K562 (cell line): ENCODE results near the gene RGR. TPM values are rescaled to one million over a fixed set of nuclear protein-coding genes. Genes with fewer than 3 reads are reported as not detected.
A peak's percentile ranks its signal among the peaks of the same experiment; 100 is the strongest.

Source experiments
- ARHGAP35 ChIP-seq: fragments of 450-650 bp; IDR thresholded peaks from 2 replicates; pipeline ENCODE4 v1.6.1; 2018; ENCODE audit not compliant: partially characterized antibody
- ATF7 ChIP-seq: fragments of 450-650 bp; IDR thresholded peaks from 2 replicates; pipeline ENCODE4 v1.7.1; 2014; ENCODE audit warnings: mild to moderate bottlenecking, moderate library complexity
- CREB3L1 ChIP-seq: fragments of 450-650 bp; IDR thresholded peaks from 2 replicates; pipeline ENCODE4 v1.6.1; 2014; ENCODE audit warnings: low read depth, mild to moderate bottlenecking, moderate library complexity, borderline replicate concordance
- EGR1 ChIP-seq: fragments of 450-650 bp; conservative IDR thresholded peaks from 2 replicates; pipeline ENCODE4 v1.6.1; 2017; ENCODE audit warnings: mild to moderate bottlenecking
- L3MBTL2 ChIP-seq: fragments of 450-650 bp; IDR thresholded peaks from 2 replicates; pipeline ENCODE4 v1.6.1; 2016; ENCODE audit warnings: mild to moderate bottlenecking, moderate library complexity
- MAZ ChIP-seq, 2 experiments: fragments of 450-650 bp in 1 of 2; sonication (generic) in 1 of 2; formaldehyde crosslinking; IDR thresholded peaks in 1 of 2; conservative IDR thresholded peaks in 1 of 2; 2 replicates each; pipeline versions ENCODE4 v1.4.0 to v1.5.0; 2020; ENCODE audit warnings: mild to moderate bottlenecking in 1 of 2, missing genetic modification reagents in 1 of 2
- NFE2L1 ChIP-seq: fragments of 450-650 bp; IDR thresholded peaks from 2 replicates; pipeline ENCODE4 v1.6.1; 2016; ENCODE audit warnings: missing genetic modification characterization, low read depth, mild to moderate bottlenecking, missing compliant biosample characterization, moderate library complexity, borderline replicate concordance
- REST ChIP-seq, 2 experiments: fragments of 450-650 bp; formaldehyde crosslinking in 1 of 2; IDR thresholded peaks; 2 replicates each; pipeline versions ENCODE4 v1.4.0 to v1.6.1; 2014 to 2020; ENCODE audit warnings: mild to moderate bottlenecking in 2 of 2, borderline replicate concordance in 1 of 2, low read depth in 1 of 2
- RFX7 ChIP-seq: fragments of 250-450 bp; sonication (Bioruptor Pico); IDR thresholded peaks from 2 replicates; pipeline ENCODE4 v1.5.1; 2021; ENCODE audit warnings: mild to moderate bottlenecking
- SMC3 ChIP-seq: conservative IDR thresholded peaks from 2 replicates; pipeline ENCODE4 v1.6.1; 2011; ENCODE audit warnings: low read depth, low read length, improper control_type of control experiment; ENCODE audit not compliant: insufficient read depth
- STAG1 ChIP-seq: sonication (generic); formaldehyde crosslinking; IDR thresholded peaks from 2 replicates; pipeline ENCODE4 v1.5.0; 2020; ENCODE audit warnings: missing genetic modification reagents, borderline replicate concordance
- THAP7 ChIP-seq: fragments of 250-450 bp; sonication (Bioruptor Pico); IDR thresholded peaks from 2 replicates; pipeline ENCODE4 v1.5.0; 2021
- XRCC5 ChIP-seq: fragments of 200-400 bp; formaldehyde crosslinking; IDR thresholded peaks from 2 replicates; pipeline ENCODE4 v1.6.1; 2017; ENCODE audit warnings: low read depth, mild to moderate bottlenecking, low read length
- ZNF175 ChIP-seq: fragments of 200-800 bp; sonication (Bioruptor generic); IDR thresholded peaks from 2 replicates; pipeline ENCODE4 v1.6.1; 2016; ENCODE audit warnings: low read depth, mild to moderate bottlenecking, missing genetic modification characterization, missing compliant biosample characterization
- ZNF224 ChIP-seq: sonication (generic); formaldehyde crosslinking; IDR thresholded peaks from 2 replicates; pipeline ENCODE4 v1.8.0; 2022; ENCODE audit warnings: mild to moderate bottlenecking, missing genetic modification reagents
- polyA plus RNA-seq, 8 experiments: library from polyadenylated mRNA; depleted of rRNA in 4 of 8; stranded (reverse) in 5 of 8; unstranded in 3 of 8; fragments of >200 nt; fragmentation: Nextera tagmentation in 2 of 8; fragmentation: Illumina TruSeq in 1 of 8; extraction: Ambion mirVana in 2 of 8; extraction: Trizol in 1 of 8; gene quantifications; 2 replicates each; pipeline versions ENCODE4 v1.2.1 to v1.2.3, GENCODE V29; 2011 to 2014; ENCODE audit warnings: inconsistent platforms in 1 of 8, missing spikeins in 1 of 8
- total RNA-seq, 7 experiments: library from RNA; depleted of rRNA in 6 of 7; stranded (reverse); fragments of >200 nt in 6 of 7; fragmentation: Illumina TruSeq in 2 of 7; extraction: Trizol in 2 of 7; gene quantifications; 2 replicates each; pipeline versions ENCODE4 v1.2.1 to v1.2.3, GENCODE V29; 2011 to 2021; ENCODE audit warnings: low replicate concordance in 1 of 7
- TF ChIP-seq, protein P1 (sequence below): fragments of 450-650 bp; formaldehyde crosslinking; IDR thresholded peaks from 2 replicates; pipeline ENCODE4 v1.4.0; 2020; ENCODE audit warnings: mild to moderate bottlenecking, moderate library complexity

RGR gene
- total and polyA plus RNA-seq, 9 of the 15 experiments (the other 6 are each of a cell fraction or from before 2014, with no cell fraction given): not detected

DNA sequence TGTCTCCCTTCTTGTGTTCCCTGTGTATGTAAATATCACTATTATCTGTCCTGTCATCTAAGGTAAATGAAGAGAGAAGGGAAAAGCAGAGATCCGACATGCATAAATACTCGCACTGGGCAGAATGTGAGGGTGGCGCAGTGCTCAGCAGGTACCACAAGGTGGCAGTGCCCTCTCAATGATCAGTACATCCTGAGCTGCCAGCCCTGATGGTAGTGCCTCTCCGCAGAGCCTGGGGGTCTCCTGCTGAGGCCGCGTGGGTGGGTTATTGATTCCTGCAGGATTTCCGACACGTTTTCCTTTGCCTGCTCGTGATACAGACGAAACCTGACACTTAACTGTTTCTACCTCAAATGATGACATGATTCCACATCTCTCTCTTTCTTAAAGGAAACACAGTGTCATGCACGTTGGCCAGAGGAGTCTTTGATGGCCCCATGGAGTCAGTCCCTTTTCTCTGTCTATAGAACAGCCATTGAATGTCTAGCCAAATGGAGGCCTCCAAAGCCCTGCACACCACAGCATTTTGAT is 19.8 kb downstream of the RGR start (continued):
- TF ChIP-seq ARHGAP35: no peak
- TF ChIP-seq CREB3L1: no peak
- TF ChIP-seq ZNF175 (CRISPR knock-in tag): no peak
- no peak for TF ChIP-seq THAP7 (CRISPR knock-in tag)
- TF ChIP-seq ATF7: no peak
- TF ChIP-seq EGR1: peak; percentile 46; the same call in 1 of the 2 replicates
- 0 out of 2 replicates have a peak, but pooled peaks have one; percentile 66 for TF ChIP-seq XRCC5
- no peak for TF ChIP-seq NFE2L1 (tag)
- no peak for TF ChIP-seq RFX7 (CRISPR knock-in tag)
- TF ChIP-seq SMC3: peak; percentile 88
- no peak for TF ChIP-seq ZNF224 (CRISPR knock-in tag)
- 0 out of 2 replicates have a peak, but pooled peaks have one; percentile 14 for TF ChIP-seq L3MBTL2
- TF ChIP-seq, protein P1, sequence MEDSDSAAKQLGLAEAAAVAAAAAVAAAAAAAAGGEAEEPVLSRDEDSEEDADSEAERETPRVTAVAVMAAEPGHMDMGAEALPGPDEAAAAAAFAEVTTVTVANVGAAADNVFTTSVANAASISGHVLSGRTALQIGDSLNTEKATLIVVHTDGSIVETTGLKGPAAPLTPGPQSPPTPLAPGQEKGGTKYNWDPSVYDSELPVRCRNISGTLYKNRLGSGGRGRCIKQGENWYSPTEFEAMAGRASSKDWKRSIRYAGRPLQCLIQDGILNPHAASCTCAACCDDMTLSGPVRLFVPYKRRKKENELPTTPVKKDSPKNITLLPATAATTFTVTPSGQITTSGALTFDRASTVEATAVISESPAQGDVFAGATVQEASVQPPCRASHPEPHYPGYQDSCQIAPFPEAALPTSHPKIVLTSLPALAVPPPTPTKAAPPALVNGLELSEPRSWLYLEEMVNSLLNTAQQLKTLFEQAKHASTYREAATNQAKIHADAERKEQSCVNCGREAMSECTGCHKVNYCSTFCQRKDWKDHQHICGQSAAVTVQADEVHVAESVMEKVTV (CRISPR knock-in tag): peak; percentile 89
- TF ChIP-seq MAZ (CRISPR knock-in tag; conservative IDR thresholded peaks at IDR 0.05 in 1 of 2, IDR thresholded peaks at IDR 0.05 in 1 of 2): peak in 1 of 2 experiments; percentile 38; a peak in 1 of 4 replicates
- peak; percentile 75; the same call in 1 of the 2 replicates for TF ChIP-seq STAG1
- TF ChIP-seq REST (IDR thresholded peaks at IDR 0.05; ENCODE audit: borderline replicate concordance): peak; percentile 88
- TF ChIP-seq REST (CRISPR knock-in tag; IDR thresholded peaks at IDR 0.05; ENCODE audit: low read depth): no peak
